GM12878 (cell line): Measurements from ENCODE around the gene MED25.

Experiments used
- CTCF ChIP-seq, 3 experiments: IDR thresholded peaks in 2 of 3; conservative IDR thresholded peaks in 1 of 3; 2 replicates each; pipeline ENCODE4 v1.5.1; 2011; ENCODE audit warnings: low read depth in 3 of 3, low read length in 3 of 3, mild to moderate bottlenecking in 3 of 3, control low read depth in 2 of 3, moderate library complexity in 2 of 3, inconsistent platforms in 1 of 3, mixed read lengths in 1 of 3; ENCODE audit not compliant: control insufficient read depth in 2 of 3, insufficient read depth in 1 of 3; ENCODE audit errors: extremely low read depth in 1 of 3
- NR2F1 ChIP-seq: fragments of 450-650 bp; conservative IDR thresholded peaks from 2 replicates; pipeline ENCODE4 v1.6.1; 2017; ENCODE audit warnings: mild to moderate bottlenecking

DNA sequence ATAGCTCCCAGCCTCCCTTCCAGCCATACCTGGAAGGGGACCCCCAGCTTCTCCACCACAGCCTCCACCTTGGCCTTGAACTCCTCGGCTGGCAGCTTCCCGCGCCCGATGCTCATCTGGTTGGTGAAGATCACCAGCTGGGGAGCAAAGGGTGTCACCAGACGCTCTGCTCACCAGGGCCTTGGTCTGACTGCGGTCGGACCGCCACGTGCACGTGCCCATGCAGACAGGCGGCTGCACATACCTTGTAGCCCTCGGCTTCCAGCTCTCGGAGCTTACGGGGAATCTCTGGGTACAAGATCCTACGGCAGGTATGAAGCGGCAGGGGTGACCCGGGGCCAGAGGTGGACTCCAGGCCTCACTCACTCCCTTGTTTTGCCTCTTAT lies 45.8 kb downstream of the MED25 start:
- no peak for TF ChIP-seq CTCF (IDR thresholded peaks at IDR 0.05 in 2 of 3, conservative IDR thresholded peaks at IDR 0.05 in 1 of 3; ENCODE audit: control insufficient read depth in 2 of 3, extremely low read depth in 1 of 3, insufficient read depth in 1 of 3, low read depth in 3 of 3, low read length in 3 of 3)
- no peak for TF ChIP-seq NR2F1
